Measurements from ENCODE around the gene POR.
"Not testable (repeated sequence)": the region's sequence is repeated elsewhere in the genome, so short reads cannot be mapped to it uniquely, and the experiment has no call there.

Gene POR

DNA sequence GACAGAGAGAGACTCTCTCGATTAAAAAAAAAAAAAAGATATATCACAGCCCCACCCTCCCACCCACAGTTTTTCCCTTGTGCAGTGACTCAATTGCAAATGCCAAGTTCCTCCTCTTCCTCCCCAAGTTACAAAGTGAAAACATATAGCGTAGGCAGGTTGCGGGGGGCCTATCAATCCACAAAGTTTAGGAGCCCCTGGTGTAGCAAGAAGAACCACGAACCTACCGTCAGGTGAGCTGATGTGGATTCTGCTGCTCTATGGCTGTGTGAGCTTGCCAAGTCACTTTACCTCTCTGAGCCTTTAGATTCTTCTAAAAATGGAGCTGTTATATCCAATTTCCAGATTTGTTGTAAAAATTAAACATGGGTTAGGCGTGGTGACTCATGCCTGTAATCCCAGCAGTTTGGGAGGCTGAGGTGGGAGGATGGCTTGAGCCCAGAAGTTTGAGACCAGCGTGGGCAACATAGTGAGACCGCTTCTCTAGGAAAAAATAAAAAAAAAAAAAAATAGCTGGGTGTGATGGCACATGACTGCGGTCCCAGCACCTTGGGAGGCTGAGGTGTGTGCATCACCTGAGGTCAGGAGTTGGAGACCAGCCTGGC, 44.3 kb upstream of the POR start:
- no peak for TF ChIP-seq CTCF (conservative IDR thresholded peaks at IDR 0.05; ENCODE audit: low read length)
- no peak for TF ChIP-seq EZH2phosphoT487 (IDR thresholded peaks at IDR 0.05; ENCODE audit: borderline replicate concordance)
- Histone ChIP-seq H3K9ac (ENCODE audit: low read depth, low read length, poor library complexity, severe bottlenecking) (no peak overlapping the region), H2AFZ (ENCODE audit: low read length) (no peak overlapping the region), H3K9me3 (ENCODE audit: insufficient read depth, low read depth, low read length) (no peaks in the 10 kb centered on the region), H3K9me2 (replicated peaks; ENCODE audit: low read depth, low read length) (no peaks in the 10 kb centered on the region), H4K20me1 (ENCODE audit: insufficient read depth, low read length, poor library complexity, severe bottlenecking) (no peaks in the 10 kb centered on the region), H3K4me3 (ENCODE audit: low read length, poor library complexity, severe bottlenecking) (no peak overlapping the region), H3K4me1 (ENCODE audit: insufficient read depth, low read length, poor library complexity, severe bottlenecking) (no peaks in the 10 kb centered on the region), H3K27me3 (ENCODE audit: insufficient read depth, low read length, poor library complexity, severe bottlenecking) (no peaks in the 10 kb centered on the region), H3K79me2 (ENCODE audit: insufficient read depth, low read length) (no peaks in the 10 kb centered on the region), H3K36me3 (ENCODE audit: insufficient read depth, low read length) (no peaks in the 10 kb centered on the region), H3F3A (ENCODE audit: low read depth) (no peaks in the 10 kb centered on the region), H3K4me2 (ENCODE audit: low read depth, low read length, poor library complexity, severe bottlenecking) (no peak overlapping the region)

DNA sequence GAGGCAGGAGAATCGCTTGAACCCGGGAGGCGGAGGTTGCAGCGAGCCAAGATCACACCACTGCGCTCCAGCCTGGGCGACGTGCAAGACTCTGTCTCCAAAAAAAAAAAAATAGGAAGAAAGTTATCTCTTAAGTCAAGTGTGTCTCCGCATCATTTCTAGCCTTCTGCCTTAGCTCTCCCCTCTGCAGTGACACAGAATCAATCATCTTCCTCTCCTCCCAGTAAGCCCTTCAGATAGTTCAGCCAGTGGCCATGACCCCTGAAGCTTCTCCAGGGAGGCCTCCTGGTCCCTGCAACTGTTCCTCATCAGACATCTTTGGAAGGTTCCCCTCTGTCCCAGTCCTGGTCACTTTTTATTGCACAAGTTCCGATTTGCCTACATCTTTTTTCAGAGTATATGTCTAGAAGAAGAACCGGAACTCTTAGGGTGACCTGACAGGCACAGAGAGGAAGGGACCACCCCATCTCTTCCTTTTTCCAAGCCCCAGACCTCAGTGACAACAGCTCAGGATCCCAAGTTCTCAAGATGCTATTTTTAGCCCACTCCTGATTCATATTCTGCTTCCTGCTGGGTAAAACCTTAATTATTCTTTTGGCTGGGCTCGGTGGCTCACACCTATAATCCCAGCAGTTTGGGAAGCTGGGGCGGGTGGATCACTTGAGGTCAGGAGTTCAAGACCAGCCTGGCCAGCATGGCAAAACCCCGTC, 42.7 kb upstream of the POR start:
- H4K20me1 ChIP-seq (ENCODE audit: insufficient read depth, low read length, poor library complexity, severe bottlenecking), result no peaks in the 10 kb centered on the region
- TF ChIP-seq EZH2phosphoT487 (IDR thresholded peaks at IDR 0.05; ENCODE audit: borderline replicate concordance), result no peak
- TF ChIP-seq CTCF (conservative IDR thresholded peaks at IDR 0.05; ENCODE audit: low read length), result no peak
- H3K27me3 ChIP-seq (ENCODE audit: insufficient read depth, low read length, poor library complexity, severe bottlenecking), result no peaks in the 10 kb centered on the region
- no peaks in the 10 kb centered on the region for H3K36me3 ChIP-seq (ENCODE audit: insufficient read depth, low read length)
- H3K4me2 ChIP-seq (ENCODE audit: low read depth, low read length, poor library complexity, severe bottlenecking), result no peak overlapping the region
- H3K9me2 ChIP-seq (replicated peaks; ENCODE audit: low read depth, low read length), result no peaks in the 10 kb centered on the region
- no peaks in the 10 kb centered on the region for H3K9me3 ChIP-seq (ENCODE audit: insufficient read depth, low read depth, low read length)
- H3K4me3 ChIP-seq (ENCODE audit: low read length, poor library complexity, severe bottlenecking), result no peak overlapping the region
- no peak overlapping the region for H2AFZ ChIP-seq (ENCODE audit: low read length)
- H3F3A ChIP-seq (ENCODE audit: low read depth), result no peaks in the 10 kb centered on the region
- H3K4me1 ChIP-seq (ENCODE audit: insufficient read depth, low read length, poor library complexity, severe bottlenecking), result no peaks in the 10 kb centered on the region
- H3K79me2 ChIP-seq (ENCODE audit: insufficient read depth, low read length), result no peaks in the 10 kb centered on the region
- H3K9ac ChIP-seq (ENCODE audit: low read depth, low read length, poor library complexity, severe bottlenecking), result no peak overlapping the region

DNA sequence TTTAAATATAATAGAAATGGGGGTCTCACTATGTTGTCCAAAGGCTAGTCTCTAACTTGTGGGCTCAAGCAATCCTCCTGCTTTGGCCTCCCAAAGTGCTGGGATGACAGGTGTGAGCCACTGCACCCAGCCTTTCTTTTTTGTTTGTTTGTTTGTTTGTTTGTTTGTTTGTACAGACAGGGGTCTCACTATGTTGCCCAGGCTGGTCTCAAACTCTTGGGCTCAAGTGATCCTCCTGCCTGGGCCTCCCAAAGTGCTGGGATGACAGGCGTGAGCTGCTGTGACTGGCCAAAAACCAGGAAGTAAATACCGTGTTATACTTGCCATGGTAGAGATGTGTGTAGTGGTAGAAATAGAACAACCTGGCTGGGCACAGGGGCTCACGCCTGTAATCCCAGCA, 40.8 kb upstream of the POR start:
- H3K9me2 ChIP-seq (replicated peaks; ENCODE audit: low read depth, low read length); H4K20me1 ChIP-seq (ENCODE audit: insufficient read depth, low read length, poor library complexity, severe bottlenecking); H3K9me3 ChIP-seq (ENCODE audit: insufficient read depth, low read depth, low read length); H3K9ac ChIP-seq (ENCODE audit: low read depth, low read length, poor library complexity, severe bottlenecking); H3K27me3 ChIP-seq (ENCODE audit: insufficient read depth, low read length, poor library complexity, severe bottlenecking); H3K79me2 ChIP-seq (ENCODE audit: insufficient read depth, low read length); H3F3A ChIP-seq (ENCODE audit: low read depth); H3K36me3 ChIP-seq (ENCODE audit: insufficient read depth, low read length); H3K4me2 ChIP-seq (ENCODE audit: low read depth, low read length, poor library complexity, severe bottlenecking); H3K4me3 ChIP-seq (ENCODE audit: low read length, poor library complexity, severe bottlenecking); H3K4me1 ChIP-seq (ENCODE audit: insufficient read depth, low read length, poor library complexity, severe bottlenecking); H2AFZ ChIP-seq (ENCODE audit: low read length): not testable (repeated sequence)

All from Loucy (cell line).